Ectodermal cell (in vitro differentiated cells): ENCODE data around the gene AADAT.

Experiments used
- H3K27ac ChIP-seq: 2 replicates; pipeline ENCODE4 v1.7.0; 2013; ENCODE audit warnings: mild to moderate bottlenecking, low read depth, low read length; ENCODE audit not compliant: insufficient read depth, poor library complexity, severe bottlenecking
- H3K27me3 ChIP-seq: 2 replicates; pipeline ENCODE4 v1.7.0; 2013; ENCODE audit warnings: mild to moderate bottlenecking, low read length; ENCODE audit not compliant: insufficient read depth, control insufficient read depth, poor library complexity, severe bottlenecking
- H3K36me3 ChIP-seq: one replicate; pipeline ENCODE4 v1.7.0; 2013; ENCODE audit warnings: low read length; ENCODE audit not compliant: control insufficient read depth, insufficient read depth
- H3K4me1 ChIP-seq: one replicate; pipeline ENCODE4 v1.7.0; 2013; ENCODE audit warnings: low read length; ENCODE audit not compliant: control insufficient read depth, insufficient read depth
- H3K4me3 ChIP-seq: 2 replicates; pipeline ENCODE4 v1.7.0; 2013; ENCODE audit warnings: low read depth, low read length, control low read depth; ENCODE audit not compliant: insufficient read depth
- H3K9me3 ChIP-seq: 2 replicates; pipeline ENCODE4 v1.7.0; 2013; ENCODE audit warnings: mild to moderate bottlenecking, low read length, moderate library complexity; ENCODE audit not compliant: control insufficient read depth
- WGBS, 2 experiments: methylation state at CpG; one replicate each; pipeline ENCODE4 v1.1.7; 2013; ENCODE audit warnings: missing lambda C conversion rate in 2 of 2; 5-methylcytosine and 5-hydroxymethylcytosine counted together

Gene AADAT

DNA sequence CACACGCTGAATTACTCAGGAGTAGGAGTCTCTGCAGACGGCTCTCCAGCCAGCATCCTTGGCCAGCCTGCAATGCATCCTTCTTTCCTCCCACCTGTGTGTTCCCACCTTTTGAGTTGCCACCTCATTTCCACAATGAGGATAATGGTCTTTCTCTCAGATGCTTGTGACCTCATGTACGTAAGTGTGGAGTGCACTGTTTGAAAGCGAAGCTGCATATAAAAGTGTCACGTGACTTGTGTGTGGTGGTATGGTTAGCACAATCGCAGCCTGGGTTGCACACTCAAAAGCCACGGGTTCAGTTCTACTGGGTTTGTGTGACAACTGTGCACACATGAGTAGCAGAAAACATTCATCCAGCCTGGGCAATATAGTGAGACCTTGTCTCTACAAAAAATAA, 51.5 kb downstream of the AADAT start:
- Histone ChIP-seq H3K9me3 (no peaks in the 10 kb centered on the region), H3K4me3 (no peak overlapping the region), H3K36me3 (no peaks in the 10 kb centered on the region), H3K27me3 (no peaks in the 10 kb centered on the region), H3K4me1 (no peaks in the 10 kb centered on the region), H3K27ac (no peak overlapping the region)
- WGBS, 2 experiments, result 94 to 95% methylated on average over 7 of the region's 7 CpGs

DNA sequence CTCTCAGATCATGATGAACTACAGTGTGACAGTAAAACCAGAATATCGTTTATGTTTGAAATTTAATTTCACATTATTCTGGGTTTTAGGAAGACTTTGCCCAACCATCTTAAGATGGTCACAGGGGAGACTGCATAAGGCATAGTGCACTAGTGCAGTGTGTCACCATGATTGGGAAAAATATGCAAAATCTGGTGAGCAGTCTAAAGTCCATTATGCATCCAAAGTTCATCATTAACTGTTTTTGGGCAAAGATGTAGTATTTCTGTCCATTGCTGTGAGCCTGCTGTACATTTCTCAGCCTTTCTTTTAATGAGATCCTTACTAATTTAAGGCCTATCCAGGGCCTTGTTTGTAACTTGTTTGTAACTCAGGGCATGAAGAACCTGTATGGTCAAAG, 52.3 kb downstream of the AADAT start:
- 93 to 94% methylated on average over 1 of the region's 1 CpG for WGBS, 2 experiments
- no peaks in the 10 kb centered on the region for H3K36me3 ChIP-seq

GRCh38 chr4:170035845-170036244, 53.9 kb downstream of the AADAT start:
- no peaks in the 10 kb centered on the region for H3K27me3 ChIP-seq
- H3K36me3 ChIP-seq, result no peaks in the 10 kb centered on the region
- WGBS, 2 experiments, result 85 to 100% methylated on average over 1 to 3 of the region's 3 CpGs
- no peak overlapping the region for H3K4me3 ChIP-seq
- no peak overlapping the region for H3K27ac ChIP-seq
- H3K4me1 ChIP-seq, result no peaks in the 10 kb centered on the region
- H3K9me3 ChIP-seq, result no peaks in the 10 kb centered on the region

More for the DNA sequence above, 52.3 kb downstream of the AADAT start:
- Histone ChIP-seq H3K9me3 (no peaks in the 10 kb centered on the region), H3K27ac (no peak overlapping the region), H3K4me3 (no peak overlapping the region), H3K4me1 (no peaks in the 10 kb centered on the region), H3K27me3 (no peaks in the 10 kb centered on the region)

GRCh38 chr4:170035231-170035630, 54.5 kb downstream of the AADAT start:
- WGBS, 2 experiments, result 94 to 100% methylated on average over 1 of the region's 1 CpG
- no peaks in the 10 kb centered on the region for H3K36me3 ChIP-seq
- H3K27me3 ChIP-seq, result no peaks in the 10 kb centered on the region
- no peak overlapping the region for H3K4me3 ChIP-seq
- no peaks in the 10 kb centered on the region for H3K4me1 ChIP-seq
- no peaks in the 10 kb centered on the region for H3K9me3 ChIP-seq
- H3K27ac ChIP-seq, result no peak overlapping the region

GRCh38 chr4:170033999-170034398, 55.8 kb downstream of the AADAT start:
- 72 to 73% methylated on average over 2 of the region's 2 CpGs for whole genome bisulfite sequencing, 2 experiments
- Histone ChIP-seq H3K27me3 (peaks cover 6% of the 10 kb centered on the region), H3K4me1 (no peaks in the 10 kb centered on the region), H3K27ac (no peak overlapping the region), H3K4me3 (no peak overlapping the region), H3K9me3 (no peaks in the 10 kb centered on the region), H3K36me3 (no peaks in the 10 kb centered on the region)

- no peak overlapping the region for H3K4me3 ChIP-seq
- no peaks in the 10 kb centered on the region for H3K36me3 ChIP-seq
- H3K27me3 ChIP-seq, result peaks cover 34% of the 10 kb centered on the region
- no CpG with 5 or more reads among the region's 1 CpG for WGBS, 2 experiments
- no peaks in the 10 kb centered on the region for H3K9me3 ChIP-seq
- H3K4me1 ChIP-seq, result no peaks in the 10 kb centered on the region
- H3K27ac ChIP-seq, result no peak overlapping the region
These were observed 59.6 kb downstream of the AADAT start for GRCh38 chr4:170030121-170030520.

DNA sequence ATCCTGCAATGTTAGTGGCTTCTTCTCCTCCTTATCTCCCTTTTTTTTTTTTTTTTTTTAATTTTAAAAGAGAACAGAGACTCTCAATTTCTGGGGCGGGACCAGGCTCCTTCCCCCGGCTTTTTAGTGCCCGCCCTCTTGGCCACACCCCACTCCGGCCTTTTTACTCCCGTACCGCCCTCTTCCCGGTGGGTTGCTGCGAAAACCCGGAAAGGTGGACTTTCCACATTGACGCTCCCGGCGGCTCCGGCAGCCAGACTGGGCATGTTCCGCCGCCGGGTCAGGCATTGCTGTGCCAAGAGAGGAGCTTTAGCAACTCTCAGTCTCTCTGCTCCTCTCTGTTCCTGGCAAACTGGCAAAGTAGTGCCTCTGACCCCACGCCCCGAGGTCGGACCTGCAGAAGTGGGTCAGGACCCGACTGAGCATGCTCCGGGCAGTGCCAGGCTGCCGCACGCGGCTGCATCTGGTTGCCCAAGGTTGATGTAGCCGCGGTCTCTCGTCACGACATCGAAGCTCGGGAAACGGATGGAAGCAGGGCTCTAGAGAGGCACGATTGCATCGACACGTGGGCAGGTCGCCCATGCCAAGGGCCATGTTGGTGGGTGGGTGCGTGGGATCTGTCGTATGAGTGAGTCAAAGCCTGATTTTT, 62.5 kb downstream of the AADAT start:
- peaks cover 45% of the 10 kb centered on the region for H3K27me3 ChIP-seq
- H3K9me3 ChIP-seq, result no peaks in the 10 kb centered on the region
- H3K27ac ChIP-seq, result no peak overlapping the region
- no peaks in the 10 kb centered on the region for H3K4me1 ChIP-seq
- H3K4me3 ChIP-seq, result peak overlapping the region; percentile 79
- 6 to 7% methylated on average over 37 of the region's 37 CpGs for WGBS, 2 experiments
- H3K36me3 ChIP-seq, result no peaks in the 10 kb centered on the region

- H3K27ac ChIP-seq, result peak within 1 kb of the TSS; percentile 81
- no peaks in the 10 kb centered on the region for H3K4me1 ChIP-seq
- H3K27me3 ChIP-seq, result peaks cover 45% of the 10 kb centered on the region
- H3K4me3 ChIP-seq, result peak within 1 kb of the TSS; percentile 79
- WGBS, 2 experiments, result 0% methylated on average over 84 of the region's 86 CpGs
- no peaks in the 10 kb centered on the region for H3K36me3 ChIP-seq
- no peaks in the 10 kb centered on the region for H3K9me3 ChIP-seq
These were observed 63.3 kb downstream of the AADAT start, which contains the start of gene MFAP3L for GRCh38 chr4:170026253-170027021. Gene MFAP3L (minus strand): TSS chr4:170026395. CDS start chr4:170005877, 20,518 bp downstream.

- 3% methylated on average over 74 of the region's 74 CpGs for WGBS, 2 experiments
- H3K36me3 ChIP-seq, result no peaks in the 10 kb centered on the region
- H3K4me3 ChIP-seq, result peak overlapping the region; percentile 79
- H3K4me1 ChIP-seq, result no peaks in the 10 kb centered on the region
- peaks cover 45% of the 10 kb centered on the region for H3K27me3 ChIP-seq
- no peak overlapping the region for H3K27ac ChIP-seq
- no peaks in the 10 kb centered on the region for H3K9me3 ChIP-seq
These were observed 64.1 kb downstream of the AADAT start for GRCh38 chr4:170025523-170026252.

GRCh38 chr4:170022211-170022610, 67.5 kb downstream of the AADAT start:
- Histone ChIP-seq H3K4me1 (no peaks in the 10 kb centered on the region), H3K4me3 (no peak overlapping the region), H3K36me3 (no peaks in the 10 kb centered on the region), H3K27me3 (peaks cover 21% of the 10 kb centered on the region), H3K9me3 (no peaks in the 10 kb centered on the region), H3K27ac (no peak overlapping the region)
- WGBS, 2 experiments, result 80 to 93% methylated on average over 2 of the region's 2 CpGs
